Activated CD8-positive, alpha-beta memory T cell treated with anti-CD3 and anti-CD28 coated beads, Interleukin-2, amount 50 U/mL, for 1 hour (primary cell): ENCODE data around the gene CXorf65.

ENCODE experiments used
- DNase-seq: peaks from one replicate; pipeline ENCODE4 v3.0.0-alpha.2; 2020; ENCODE audit errors: extremely low read depth

CXorf65 gene

DNA sequence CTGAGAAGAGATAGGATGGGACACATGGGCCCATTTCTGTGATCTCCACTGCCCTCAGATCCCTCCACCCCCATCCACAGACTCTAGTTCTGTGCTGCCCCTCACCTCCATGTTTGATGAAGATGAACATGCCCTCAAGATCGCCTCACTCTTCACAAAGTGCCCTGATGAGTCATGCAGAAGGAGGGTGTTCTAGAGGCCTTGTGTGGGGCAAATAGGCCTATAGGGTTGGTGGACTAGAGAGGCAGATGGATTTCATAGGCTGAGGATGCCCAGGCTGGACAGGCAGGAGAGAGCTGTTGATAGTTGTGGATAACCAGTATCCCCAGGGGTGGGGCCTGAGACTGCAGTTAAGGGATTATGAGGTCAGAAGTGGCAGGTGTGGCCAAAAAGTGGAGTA lies at the start of gene CXorf65:
TSS of gene CXorf65 (minus strand) at position 314 of the 400 bp plus-strand sequence. CDS start at position 130, 184 bp downstream.
- no peak for DNase-seq

DNA sequence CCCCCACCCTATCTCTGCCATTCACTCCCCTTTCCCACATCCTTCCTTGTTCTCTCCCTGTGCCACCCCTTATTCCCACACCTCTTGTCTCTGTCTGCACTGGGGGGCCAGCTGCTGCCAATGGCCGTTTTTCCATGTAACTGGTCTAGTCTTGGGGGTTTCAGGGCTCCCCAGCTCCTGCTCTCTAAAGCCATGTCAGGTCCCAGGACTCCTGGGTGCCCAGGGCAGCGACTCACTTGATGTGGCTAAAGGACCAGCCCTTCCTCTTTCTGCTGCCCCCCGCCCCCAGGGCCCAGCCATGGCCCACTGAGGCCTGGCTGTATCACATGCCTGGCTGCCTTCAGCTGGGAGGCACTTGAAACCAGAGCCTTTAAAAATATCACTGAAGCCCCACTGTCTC lies 48.1 kb upstream of the CXorf65 start:
- DNase-seq, result no peak

DNA sequence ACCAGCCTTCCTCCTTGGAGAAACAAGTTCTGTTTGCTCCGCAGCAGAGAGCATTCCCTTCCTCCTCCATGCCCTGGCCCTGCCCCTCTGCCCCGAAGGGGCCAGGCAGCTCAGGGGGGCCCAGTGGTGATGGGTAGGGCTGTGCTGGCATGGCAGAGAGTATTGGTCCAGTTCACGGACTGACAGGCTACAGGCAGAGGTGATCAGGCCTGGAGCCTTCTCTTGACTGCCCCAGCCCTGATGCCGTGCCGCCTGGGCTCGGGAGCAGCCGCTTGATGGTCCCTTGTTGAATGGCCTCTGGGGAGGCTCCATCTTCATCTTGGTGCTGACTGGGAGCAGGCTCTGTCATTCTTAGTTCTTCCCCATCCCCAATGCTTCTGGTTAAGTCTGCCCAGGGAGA lies 47.7 kb upstream of the CXorf65 start:
- DNase-seq, result no peak

DNA sequence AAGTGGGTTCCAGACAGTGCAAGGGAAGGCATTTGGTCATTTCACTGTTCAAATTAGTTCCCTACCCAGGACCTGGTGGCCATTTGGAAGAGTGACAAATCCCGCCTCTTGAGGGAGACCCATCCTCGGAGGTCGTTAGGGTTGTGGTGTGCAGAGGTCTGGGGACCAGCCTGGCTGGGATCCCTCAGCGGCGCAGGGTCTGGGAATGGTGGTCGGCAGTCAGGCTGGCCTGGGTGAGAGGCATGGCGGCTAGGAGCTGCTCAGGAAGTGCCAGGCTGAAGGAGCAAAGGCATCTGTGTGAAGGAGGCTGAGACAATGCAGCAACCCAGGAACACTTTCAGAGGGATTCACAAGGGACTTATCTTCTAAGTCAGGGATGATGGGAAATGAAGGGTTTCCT lies 44.8 kb upstream of the CXorf65 start:
- no peak for DNase-seq

DNA sequence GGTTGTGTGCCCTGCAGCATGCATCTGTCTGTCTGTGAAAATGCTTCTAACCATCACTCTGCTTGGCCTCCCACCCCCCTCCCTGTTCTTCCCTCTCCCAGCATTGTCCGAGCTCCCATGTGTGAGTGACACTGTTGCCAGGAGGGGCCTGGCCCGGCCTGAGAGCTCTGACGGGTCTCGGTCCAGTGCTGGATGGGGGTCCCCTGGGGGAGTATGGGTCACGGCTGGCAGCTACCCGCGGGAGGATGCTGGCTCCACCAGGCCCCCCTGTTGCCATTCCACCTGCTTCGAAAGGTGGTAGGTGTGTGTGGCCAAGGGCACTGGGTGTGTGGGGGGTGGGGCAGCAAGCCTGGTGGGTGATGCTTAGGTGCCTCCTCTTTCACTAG lies 41.7 kb upstream of the CXorf65 start:
- no peak for DNase-seq

DNA sequence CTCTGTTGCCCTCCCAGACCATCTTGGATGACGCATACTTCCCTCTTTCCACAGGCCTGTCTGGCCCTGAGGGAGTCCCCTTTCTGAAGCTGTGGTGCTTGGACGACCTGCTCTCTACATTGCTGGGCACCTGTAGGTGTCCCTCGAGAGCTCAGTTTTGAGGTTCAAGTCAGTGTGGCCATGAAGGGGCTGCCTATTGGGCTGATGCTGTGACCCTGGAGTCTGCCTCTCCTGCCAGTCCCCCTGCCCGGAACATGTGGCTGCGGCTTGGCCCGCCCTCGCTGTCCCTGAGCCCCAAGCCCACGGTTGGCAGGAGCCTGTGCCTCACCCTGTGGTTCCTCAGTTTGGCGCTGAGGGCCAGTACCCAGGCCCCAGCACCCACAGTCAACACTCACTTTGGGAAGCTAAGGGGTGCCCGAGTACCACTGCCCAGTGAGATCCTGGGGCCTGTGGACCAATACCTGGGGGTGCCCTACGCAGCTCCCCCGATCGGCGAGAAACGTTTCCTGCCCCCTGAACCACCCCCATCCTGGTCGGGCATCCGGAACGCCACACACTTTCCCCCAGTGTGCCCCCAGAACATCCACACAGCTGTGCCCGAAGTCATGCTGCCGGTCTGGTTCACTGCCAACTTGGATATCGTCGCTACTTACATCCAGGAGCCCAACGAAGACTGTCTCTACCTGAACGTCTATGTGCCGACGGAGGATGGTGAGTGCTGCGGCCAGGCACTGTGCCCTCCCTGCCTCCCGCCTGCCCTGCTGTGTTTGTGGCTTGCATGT lies 41.1 kb upstream of the CXorf65 start:
- no peak for DNase-seq

DNA sequence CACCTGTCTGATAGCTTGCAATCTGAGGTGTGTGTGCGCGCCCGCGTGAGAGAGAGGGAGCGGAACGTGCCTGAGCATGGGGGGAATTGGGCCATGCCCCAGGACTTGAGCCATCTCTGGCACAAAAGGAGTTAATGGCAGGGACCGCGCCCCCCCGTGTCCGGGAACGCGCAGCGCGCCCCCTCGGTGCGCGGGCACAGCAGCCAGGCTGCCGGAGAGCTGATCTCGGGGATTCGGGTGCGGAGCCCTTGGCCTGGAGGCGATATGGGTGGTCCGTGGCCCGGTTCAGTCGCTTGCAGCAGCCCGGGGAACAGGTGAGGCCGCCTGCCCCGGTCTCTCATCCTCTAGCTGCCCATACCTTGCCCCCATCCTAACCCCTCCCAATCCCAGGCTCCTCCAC lies 38.1 kb upstream of the CXorf65 start, which contains the start of gene NLGN3:
TSS of gene NLGN3 (plus strand) at position 191 of the 400 bp plus-strand sequence. CDS start 2,909 bp downstream, outside the sequence.
- no peak for DNase-seq

DNA sequence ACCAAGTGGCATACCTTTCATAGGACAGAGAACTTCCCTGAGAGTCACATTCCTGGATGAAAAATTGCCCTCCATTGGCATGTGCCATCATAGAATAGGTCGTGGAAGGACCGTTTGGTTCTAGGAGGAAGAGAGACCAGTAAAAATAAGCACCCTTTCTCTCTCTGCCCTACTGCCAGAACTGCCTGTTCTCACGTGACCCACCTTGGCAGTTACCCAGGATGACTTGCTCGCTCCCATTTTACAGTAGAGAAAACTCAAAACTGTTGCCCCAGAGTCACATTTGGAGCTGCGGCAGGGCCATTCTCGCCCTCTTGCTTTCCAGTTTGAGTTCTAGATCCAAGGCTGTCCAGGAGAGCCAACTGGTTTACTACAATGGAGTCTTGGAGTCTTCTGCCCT lies 37.0 kb upstream of the CXorf65 start:
- DNase-seq, result no peak

DNA sequence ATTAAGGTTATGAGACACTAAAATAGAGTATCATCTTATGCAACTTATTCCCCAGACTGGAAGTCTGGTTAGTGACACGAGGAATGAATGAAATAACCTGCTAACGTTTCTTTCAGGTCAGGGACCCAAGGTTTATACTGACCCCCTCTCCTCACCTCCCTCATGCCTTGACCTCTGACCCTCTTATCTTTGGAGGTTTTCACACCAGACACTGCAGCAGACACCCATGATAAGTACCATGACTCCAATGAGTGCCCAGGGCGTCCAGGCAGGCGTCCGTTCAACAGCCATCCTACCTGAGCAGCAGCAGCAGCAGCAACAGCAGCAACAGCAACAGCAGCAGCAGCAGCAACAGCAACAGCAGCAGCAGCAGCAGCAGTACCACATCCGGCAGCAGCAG lies 33.9 kb upstream of the CXorf65 start:
- DNase-seq, result no peak

DNA sequence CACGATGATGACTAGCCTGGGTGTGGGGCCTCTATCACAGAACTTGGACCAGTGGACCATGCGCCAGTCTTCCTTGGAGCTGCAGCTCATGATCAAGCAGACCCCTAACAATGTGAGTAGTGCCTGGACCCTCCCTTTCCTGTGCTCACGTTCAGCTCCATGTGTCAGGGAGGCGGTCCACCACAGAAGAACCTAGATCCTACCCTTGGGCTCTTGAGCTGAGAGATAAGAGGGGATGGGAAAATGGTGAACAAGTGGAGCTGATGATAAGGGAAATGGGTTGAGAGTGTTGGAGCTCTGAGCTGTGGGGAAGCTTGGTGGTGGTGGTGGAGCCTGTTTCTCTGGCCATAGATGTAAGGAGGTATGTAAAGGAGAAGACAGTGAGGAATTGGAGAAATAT lies 25.0 kb upstream of the CXorf65 start:
- DNase-seq, result no peak

DNA sequence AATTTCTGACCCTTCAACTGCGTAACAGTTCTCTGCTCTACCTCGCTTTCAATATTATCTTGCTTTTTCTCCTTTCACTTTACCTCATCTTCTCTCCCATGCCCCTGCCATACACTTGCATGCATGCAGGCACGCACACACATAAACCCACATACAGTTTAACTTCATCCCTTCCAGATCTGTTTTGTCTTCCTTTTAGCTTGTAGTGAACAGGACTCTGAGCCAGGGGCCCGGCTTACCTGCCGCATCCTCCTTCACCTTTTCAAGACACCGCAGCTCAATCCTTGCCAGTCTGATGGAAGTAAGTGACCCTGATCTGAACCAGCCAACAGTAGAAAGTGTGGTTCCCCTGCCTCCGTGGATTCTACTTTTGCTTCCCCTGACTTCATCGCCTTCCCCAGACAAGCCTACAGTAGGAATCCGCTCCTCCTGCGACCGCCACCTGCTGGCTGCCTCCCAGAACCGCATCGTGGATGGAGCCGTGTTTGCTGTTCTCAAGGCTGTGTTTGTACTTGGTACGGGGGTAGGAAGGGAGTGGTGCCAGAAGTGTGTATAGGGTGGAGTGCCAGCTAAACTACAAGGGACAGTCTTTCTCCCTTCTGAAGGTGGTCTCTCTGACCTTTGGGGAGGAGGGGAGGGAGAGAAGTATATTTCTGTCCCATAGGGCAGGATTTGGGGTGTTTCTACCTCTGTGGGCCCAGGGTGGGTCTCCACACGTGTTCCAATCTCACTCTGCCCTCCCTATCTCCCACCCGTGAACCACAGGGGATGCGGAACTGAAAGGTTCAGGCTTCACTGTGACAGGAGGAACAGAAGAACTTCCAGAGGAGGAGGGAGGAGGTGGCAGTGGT lies 22.6 kb upstream of the CXorf65 start:
- DNase-seq, result peak; percentile 36

DNA sequence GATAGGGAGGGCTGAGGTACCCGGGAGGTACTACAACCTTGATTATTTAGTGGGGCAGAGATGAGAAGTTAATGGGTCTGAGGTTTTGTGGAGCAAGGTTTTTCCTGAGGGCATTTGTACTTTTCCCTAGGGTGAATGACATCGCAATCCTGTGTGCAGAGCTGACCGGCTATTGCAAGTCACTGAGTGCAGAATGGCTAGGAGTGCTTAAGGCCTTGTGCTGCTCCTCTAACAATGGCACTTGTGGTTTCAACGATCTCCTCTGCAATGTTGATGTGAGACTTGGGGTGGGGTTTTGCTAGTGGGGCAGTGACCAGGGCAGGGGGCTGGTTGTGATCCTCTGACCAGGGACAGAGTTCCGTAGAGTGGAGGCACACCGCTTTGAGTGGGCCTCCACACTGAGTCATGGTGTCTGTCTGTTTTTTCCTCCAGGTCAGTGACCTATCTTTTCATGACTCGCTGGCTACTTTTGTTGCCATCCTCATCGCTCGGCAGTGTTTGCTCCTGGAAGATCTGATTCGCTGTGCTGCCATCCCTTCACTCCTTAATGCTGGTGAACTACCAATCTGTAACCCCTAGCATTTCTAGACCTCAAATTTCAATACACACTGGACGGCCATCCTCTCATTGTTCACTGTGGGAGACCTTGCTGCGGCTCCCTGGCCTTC lies 21.8 kb upstream of the CXorf65 start:
- DNase-seq, result no peak

DNA sequence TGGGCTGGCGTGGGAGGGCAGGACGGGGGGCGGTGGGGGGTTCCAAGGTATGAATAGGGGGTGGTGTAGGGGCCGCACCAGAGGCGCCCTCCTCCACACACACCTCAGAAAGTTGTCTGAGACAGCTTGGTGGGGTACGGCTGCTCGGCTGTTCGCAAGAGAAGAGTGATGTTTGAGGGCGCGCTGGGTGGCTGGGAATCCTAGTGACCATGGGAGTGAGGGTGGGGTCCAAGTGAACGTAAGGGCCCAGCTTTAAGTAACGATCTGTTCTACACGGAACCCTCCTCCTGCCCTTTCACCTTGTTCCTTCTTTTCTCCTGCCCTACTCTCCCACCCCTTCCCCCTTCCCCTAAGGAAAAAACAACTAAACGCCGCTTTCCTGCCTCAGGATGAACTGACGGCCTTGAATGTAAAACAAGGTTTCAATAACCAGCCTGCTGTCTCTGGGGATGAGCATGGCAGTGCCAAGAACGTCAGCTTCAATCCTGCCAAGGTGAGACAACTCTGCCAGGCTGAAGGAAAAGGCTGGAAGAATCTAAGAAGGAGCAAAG lies 12.5 kb upstream of the CXorf65 start:
- no peak for DNase-seq

DNA sequence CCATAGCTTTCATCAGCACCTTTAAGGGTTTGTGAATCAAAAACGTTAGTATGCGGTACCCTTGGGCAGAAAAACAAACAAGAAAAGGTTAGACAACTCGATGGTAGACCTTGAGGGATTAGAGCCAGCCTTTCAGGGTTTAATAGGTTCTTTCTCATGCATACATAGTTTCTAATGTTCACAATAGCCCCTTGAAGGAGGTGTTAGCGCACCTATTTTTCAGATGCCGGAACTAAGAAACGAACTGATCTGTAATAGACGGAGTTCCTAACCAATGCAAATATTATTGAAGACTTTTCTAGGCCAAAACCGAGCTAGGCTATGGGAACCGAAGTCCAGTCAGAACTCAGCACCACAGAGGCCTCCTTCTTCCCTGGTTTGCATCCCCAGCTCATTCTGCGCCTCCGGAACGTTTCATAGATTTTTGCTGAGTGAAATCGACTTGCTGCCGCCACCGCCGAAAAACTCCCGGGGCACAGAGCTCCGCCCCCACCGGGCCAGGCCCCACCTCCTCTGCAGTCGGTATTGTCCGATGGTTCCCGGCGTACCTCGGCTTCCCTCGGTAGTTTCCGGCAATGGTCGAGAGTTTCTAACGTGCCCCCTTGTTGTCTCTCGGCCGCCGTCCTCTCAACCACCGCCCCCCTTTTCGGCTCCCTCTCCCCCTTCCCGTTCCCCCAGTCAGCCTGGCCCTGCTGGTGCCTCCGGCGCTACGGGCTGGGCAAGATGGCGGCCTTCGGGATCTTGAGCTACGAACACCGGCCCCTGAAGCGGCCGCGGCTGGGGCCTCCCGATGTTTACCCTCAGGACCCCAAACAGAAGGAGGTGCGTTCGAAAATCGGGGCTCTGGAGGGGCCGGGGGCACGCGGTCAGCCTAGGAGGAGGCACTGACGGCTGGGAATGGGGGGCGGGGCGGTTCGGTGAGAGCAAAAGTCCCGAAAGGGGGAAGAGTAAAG lies 11.8 kb upstream of the CXorf65 start, which contains the start of gene MED12:
TSS of gene MED12 (plus strand) at position 565 of the 953 bp plus-strand sequence. CDS start at position 724, 159 bp downstream.
- no peak for DNase-seq

DNA sequence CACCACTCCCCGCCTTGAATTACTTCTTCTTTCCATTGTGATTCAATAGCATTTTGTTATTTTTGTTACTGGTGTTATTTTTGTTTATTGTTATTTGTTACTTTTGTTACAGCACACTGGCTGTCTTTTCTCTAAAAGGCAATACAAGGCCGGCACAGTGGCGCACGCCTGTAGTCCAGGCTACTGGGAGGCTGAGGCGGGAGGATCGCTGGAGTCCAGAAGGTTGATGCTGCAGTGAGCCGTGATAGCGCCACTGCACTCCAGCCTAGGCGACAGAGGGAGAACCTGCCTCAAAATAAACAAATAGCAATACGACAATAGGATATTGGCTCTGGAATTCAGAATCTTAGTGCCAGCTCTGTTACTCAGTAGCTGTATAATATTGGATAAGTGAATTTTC lies 10.8 kb upstream of the CXorf65 start:
- no peak for DNase-seq

DNA sequence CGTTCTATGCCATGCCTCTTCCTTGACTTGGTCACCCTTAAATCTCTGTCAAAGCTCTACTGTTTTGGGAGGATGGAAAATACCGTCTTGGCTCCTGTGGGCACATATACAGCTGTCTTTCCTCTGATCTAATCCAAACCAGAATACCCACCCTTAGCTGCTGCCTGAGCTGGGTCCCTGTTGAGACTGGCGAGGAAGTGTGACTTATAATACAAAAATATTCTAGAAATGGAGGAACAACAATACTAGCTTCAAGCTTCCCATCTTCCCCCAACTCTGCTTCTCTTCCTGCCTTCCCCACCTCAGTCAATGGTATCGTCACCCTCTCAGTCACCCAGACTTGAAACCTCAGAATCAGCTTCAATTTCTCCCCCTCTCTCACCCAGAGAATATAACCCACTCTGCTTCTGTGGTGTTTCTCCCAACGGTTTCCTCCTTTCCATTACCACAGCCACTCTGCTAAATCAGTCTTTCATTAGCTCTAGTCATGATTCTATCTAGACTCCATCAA lies 5.4 kb upstream of the CXorf65 start:
- no peak for DNase-seq

DNA sequence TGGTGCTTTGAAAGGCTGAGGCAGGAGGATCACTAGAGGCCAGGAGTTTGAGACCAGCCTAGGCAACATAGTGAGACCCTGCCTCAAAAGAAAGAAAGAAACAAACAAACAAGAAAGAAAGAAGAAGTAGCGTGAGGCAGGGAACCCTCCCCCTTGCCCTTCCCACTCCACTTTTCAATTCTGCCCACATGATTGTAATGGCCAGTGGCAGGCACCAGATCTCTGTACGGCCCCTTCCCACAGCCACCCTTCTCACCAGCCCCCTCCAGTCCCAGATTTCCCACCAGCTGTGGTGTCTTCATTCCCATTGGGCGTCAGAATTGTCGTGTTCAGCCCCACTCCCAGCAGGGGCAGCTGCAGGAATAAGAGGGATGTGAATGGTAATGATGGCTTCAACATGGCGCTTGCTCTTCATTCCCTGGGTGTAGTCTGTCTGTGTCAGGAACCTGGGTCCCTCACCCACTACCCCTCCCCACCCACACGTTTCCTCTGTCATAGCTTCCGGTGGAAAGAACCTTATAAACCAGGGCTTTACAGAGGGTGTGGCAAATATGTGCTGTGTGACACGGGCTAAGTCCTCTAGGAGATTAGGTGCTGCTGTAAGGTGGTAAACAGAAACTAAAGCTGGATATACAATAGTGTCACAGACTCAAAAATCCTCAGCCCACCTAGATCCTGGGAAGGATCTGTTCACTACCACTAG lies 4.8 kb upstream of the CXorf65 start, which contains the start of gene IL2RG:
TSS of gene IL2RG (minus strand) at position 437 of the 703 bp plus-strand sequence. CDS start at position 399, 38 bp downstream.
- DNase-seq, result peak; percentile 74

DNA sequence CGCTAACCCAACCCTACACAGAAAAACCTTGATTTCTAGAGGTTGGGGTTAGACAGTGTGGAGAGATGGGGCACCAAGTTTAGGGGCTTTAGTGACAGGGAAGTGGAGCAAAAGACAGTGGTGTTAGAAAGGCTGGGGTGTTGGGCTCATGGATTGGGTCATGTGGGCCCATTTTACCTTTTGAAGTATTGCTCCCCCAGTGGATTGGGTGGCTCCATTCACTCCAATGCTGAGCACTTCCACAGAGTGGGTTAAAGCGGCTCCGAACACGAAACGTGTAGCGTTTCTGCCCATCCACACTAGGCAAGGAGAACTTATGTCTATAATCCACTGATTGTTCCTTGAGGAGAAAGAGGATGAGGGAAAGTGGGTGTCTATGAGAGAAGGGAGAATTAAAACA lies 2.5 kb upstream of the CXorf65 start:
- no peak for DNase-seq

DNA sequence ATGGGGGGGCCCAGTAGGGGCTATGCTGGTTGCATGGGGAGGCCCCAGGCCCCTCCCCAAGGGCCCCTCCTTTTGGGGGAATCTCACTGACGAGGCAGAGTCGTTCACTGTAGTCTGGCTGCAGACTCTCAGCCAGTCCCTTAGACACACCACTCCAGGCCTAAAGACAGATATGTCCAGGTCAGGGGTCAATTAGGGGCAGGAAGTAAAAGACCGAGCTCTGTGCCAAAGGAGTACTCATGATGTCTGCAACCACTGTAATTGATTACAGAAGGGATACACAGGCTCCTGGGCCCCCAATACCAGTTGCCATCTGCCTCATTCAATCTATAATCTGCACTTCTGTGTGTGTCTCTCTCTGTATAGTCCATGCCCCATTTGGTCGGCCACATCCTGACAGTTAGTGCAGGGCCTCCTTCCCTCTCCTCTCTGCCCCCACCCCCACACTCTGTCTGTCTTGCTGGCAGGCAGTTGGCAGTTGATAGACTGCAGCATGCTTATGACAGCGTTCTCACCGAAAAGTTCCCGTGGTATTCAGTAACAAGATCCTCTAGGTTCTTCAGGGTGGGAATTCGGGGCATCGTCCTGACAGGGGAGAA lies 1.3 kb upstream of the CXorf65 start:
- DNase-seq, result no peak
